DLD1 (cell line): ENCODE results near the gene TGFA.

ENCODE experiments used
- in situ Hi-C: cut with HindIII; loops from 2 replicates; pipeline ENCODE4 v1.10.0; 2017; ENCODE audit warnings: low sequenced_read_pairs

Gene TGFA

DNA sequence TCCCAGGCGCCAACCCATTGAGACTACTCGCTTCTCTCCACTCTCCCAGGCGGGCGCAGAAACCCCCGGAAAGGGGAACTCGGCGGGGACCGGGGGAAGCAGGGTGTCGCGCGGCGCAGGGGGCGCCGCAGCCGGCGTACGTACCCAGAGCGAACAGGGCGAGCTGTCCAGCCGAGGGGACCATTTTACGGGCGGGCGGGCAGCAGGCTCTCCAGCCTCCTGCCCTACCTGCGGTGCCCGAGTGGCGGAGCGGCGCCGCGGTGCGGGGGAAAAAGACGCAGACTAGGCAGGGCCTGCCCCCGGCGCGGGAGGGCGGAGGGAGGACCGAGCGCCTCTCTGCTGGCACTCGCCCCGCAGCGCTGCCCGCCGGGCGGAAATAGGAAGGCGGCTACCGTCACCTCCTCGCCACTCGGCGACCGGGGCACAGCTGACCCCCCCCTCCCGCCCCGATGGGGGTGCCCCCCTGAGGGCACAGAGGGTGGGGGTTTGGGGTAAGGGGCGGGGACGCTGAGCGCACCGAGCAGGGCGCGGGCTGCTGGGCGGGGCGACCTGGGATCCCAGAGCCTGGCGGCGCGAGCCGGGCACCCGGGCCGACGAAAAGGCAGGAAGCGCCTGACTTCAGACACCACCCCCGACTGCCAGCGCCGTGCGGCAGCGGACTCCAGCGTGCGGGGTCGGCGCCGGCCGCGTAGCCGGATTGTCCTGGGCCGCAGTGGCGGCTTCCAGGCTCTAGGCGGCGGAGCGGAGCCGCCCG lies at the start of gene TGFA:
Gene TGFA, minus strand, starts transcription at position 243 of the 754 bp plus-strand sequence. Its CDS starts 59 bp downstream, at position 184.
- in situ Hi-C loops: no loop called here

DNA sequence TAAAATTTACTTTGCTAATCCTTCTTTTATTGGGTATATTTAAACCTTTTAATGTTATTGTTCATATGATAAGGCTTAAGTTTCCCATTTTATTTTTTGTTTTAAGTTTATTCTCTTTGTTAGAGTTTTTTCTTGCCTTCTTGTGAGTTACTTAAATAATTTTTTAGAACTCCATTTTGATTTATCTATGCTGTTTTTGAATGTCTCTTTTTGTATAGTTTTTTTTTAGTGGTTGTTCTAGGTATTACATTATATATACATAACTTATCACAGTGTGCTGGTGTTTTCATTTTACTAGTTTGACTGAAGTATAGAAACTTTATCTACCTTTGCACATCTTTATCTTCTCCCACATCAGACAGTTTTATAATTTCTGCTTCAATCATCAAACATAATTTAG lies 49.4 kb upstream of the TGFA start:
- in situ Hi-C loops: no loop called here

GRCh38 chr2:70598197-70598596 lies 44.6 kb upstream of the TGFA start:
- in situ Hi-C loops: no loop called here

GRCh38 chr2:70596739-70597138 lies 43.1 kb upstream of the TGFA start:
- in situ Hi-C loops: no loop called here

GRCh38 chr2:70596293-70596692 lies 42.7 kb upstream of the TGFA start:
- in situ Hi-C loops: no loop called here

- in situ Hi-C loops: no loop called here
These were observed 29.5 kb upstream of the TGFA start for GRCh38 chr2:70583091-70583490.

DNA sequence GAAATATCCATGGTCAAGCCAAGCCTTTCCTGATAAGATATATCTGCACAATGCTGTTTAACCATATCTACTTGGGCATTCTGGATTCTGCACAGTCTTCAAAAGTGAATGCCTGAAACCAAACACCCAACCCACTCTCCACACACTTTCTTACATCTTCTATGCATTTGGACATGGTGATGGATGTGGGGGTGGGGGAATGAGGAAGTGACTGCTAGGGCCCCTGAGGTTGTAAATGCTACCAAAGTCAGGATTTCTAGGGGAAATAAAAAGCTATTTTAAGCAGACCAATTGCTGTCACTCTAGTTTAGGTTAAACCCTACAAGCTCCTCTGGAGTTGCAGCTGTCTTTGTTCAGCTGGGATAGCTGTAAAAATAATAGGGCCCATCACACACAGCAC lies 26.7 kb upstream of the TGFA start:
- in situ Hi-C loops: no loop called here

GRCh38 chr2:70574618-70575017 lies 21.0 kb upstream of the TGFA start:
- in situ Hi-C loops: no loop called here

DNA sequence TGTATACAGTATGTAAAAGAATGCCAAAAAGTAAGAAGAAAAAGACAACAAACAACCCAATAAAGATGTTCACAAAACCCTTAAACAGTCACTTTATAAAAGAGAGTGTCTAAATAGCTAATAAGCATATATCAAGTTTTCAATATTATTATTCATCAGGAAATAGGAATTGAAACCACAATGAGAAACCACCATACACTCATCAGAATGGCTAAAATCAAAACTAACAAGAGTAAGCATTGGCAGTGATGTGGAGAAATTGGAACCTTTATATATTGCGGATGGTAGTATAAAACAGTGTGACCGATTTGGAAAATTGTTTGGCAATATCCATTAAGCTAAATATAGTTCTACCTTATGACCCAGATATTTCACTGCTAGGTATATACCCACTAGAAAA lies 20.5 kb upstream of the TGFA start:
- in situ Hi-C loops: no loop called here

DNA sequence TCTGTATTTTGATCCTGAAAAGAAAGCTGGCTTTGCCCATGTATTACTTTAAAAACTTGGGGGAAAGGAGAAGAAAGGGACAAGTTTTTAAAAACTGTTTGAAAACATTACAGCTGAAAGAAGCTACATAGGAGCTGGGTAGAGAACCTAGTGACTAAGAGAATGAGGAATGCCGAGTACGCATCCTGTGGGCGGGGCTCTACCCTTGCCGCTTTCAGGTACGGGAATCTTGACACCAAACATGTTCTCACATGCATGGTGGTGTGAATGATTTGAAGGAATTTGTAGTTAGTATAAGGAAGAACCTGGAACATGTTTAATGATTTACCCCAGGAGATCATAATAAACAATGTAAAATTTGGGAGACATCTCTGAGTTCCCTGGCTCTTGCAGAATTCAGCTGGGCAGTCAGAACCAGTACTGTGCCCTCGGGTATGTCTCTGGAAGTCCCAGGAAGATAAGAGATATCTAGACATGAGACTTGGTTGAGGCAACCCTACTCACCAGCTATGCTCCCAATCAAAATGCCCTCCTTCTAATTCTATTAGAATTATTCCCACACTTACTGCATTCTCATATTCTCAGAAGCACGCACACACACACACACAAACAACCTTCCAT lies 16.5 kb upstream of the TGFA start:
- in situ Hi-C loops: no loop called here

- in situ Hi-C loops: no loop called here
These were observed 15.9 kb upstream of the TGFA start for GRCh38 chr2:70569559-70569958.

GRCh38 chr2:70566906-70567305 lies 13.3 kb upstream of the TGFA start:
- in situ Hi-C loops: no loop called here

GRCh38 chr2:70566464-70566863 lies 12.8 kb upstream of the TGFA start:
- in situ Hi-C loops: no loop called here

- in situ Hi-C loops: no loop called here
These were observed 11.6 kb upstream of the TGFA start for GRCh38 chr2:70565039-70565731.

DNA sequence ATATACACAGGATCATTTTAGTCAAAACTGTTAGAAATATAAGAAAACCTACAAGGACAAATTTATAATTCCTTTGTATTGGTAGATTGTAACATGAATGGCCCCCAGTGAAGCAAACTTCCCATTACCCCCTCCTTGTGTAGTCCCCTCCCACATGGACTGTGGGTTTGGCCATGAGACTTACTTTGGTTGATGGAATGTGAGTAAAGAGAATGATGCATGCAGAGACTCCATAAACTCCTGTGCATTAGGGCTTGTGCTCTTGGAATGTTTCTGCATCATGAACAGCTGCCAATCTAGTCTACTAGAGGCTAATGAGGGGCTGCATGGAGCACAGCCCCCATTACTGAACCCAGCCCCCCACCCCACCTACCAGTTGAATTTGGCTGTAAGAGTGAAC lies 8.3 kb upstream of the TGFA start:
- in situ Hi-C loops: no loop called here

- in situ Hi-C loops: no loop called here
These were observed 6.8 kb upstream of the TGFA start for GRCh38 chr2:70560442-70560841.

- in situ Hi-C loops: no loop called here
These were observed 6.4 kb upstream of the TGFA start for GRCh38 chr2:70560040-70560439.

DNA sequence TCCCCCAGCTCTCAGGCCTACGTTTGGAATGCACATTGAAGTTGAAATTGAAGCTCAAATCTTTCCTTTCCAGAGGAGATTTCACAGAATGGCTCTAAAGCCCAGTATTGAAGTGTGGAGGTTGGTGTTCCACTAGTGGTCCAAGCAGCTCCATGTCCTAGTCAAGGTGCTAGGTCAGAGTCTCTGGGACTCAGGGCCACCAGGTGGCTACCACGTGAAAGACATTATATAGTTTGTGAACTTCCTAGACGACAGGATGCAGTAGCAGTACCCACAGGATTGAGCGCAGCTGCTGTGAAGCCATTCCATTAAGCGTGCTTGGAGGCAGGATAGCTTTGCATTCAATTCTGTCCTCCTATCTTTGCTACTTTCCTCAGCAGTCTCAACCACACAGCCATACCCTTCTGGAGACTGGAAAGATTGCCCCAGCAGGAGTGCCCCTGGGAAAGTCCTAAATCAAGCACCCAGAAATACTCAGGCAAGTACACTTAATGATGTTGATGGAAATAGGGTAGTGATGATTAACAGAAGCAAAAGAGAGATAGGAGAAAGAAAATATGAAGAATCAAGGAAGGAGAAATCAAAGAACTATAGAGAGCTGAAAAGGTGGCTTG lies 4.7 kb upstream of the TGFA start:
- in situ Hi-C loops: no loop called here

- in situ Hi-C loops: no loop called here
These were observed 3.7 kb upstream of the TGFA start for GRCh38 chr2:70557171-70557838.

DNA sequence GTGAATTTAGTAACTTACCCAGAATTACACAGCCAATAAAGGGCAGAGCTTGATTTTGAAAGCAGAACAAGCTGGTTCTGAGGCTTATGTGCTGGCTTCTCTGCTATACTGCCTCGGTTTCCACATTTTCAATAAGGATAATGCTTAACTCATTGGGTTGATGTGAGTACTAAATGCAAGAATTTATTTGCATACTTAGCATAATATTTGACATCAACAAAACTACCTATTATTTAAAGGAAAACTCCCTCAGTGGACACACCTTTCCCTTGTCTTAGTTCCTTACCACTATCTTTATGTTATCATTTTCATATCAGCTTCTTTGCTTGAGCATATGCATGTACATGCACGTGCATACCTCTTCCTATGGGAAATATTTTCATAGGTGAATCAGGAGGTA lies 3.0 kb upstream of the TGFA start:
- in situ Hi-C loops: no loop called here

GRCh38 chr2:70554338-70554892 lies 789 bp upstream of the TGFA start:
- in situ Hi-C loops: no loop called here
